T-helper 2 cell treated with Interferon-gamma antibody and Interleukin-4, amounts not matched to agents 5 μg/mL and 100 μg/mL, for 36 hours (primary cell): ENCODE results near the gene OVCH1.
A peak's percentile ranks its signal among the peaks of the same experiment; 100 is the strongest.

Experiments used
- DNase-seq: peaks from one replicate; pipeline ENCODE4 v3.0.0; 2021; ENCODE audit warnings: low spot score
- H3K27ac Mint-ChIP-seq: one replicate; pipeline ENCODE4 v1.8.0; 2021; ENCODE audit warnings: mild to moderate bottlenecking, mixed read lengths
- H3K27me3 Mint-ChIP-seq: one replicate; pipeline ENCODE4 v1.8.0; 2021; ENCODE audit warnings: low read depth, mixed read lengths
- H3K36me3 Mint-ChIP-seq: one replicate; pipeline ENCODE4 v1.8.0; 2021; ENCODE audit warnings: low read depth, mixed read lengths
- H3K4me1 Mint-ChIP-seq: one replicate; pipeline ENCODE4 v1.8.0; 2021; ENCODE audit warnings: low read depth, mixed read lengths
- H3K4me3 Mint-ChIP-seq: one replicate; pipeline ENCODE4 v1.8.0; 2022; ENCODE audit warnings: mild to moderate bottlenecking, moderate library complexity, mixed read lengths
- H3K9me3 Mint-ChIP-seq: one replicate; pipeline ENCODE4 v1.8.0; 2021; ENCODE audit warnings: mixed read lengths

The OVCH1 gene

DNA sequence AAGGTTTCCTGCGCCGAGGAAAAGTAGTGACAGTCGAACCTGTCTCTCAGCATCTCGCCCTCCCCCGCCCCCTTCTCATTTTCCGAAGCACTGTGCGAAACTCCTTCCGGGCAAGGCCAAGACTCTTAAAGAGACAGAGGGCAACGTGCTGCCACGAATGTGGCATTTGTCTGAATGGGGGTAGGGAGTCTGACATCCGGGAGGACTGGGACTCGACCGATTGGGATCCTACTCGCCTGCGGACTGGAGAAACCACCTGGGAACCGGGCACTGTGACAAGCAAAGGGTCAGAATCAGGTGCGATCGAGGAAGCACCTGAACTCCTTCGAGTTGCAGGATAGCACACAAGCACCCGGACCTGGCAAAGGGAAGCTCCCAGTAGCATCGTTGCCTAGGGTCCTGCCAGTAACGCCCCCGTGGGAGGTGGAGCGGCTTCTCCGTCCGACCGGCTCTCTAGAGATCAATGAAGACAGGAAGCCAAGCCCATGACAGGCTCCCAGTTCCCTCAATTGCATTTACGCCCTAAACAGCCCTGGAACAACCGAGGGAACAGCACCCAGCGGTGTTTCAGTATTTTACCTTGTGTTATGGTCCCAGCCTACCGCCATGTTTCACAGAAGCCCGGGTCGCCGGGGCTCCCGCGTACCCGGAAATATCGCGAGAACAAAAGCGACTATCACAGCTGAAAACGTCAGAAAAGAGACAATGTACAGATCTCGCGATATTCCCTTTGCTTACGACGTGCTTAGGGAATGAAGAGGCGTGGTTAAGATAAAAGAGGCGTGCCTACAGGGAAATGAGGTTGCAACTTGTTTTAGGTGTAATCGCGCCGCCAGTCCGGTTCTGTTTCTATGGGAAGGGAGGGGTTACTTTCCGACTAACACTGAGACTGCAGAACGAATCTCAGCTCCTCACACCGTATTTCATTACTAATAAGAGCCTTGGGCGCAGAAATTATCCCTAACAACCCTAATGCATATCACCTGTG lies 116.7 kb downstream of the OVCH1 start, which contains the start of gene ERGIC2:
ERGIC2 (minus strand) TSS at position 637 of the 988 bp plus-strand sequence. CDS start 9,539 bp downstream, outside the sequence.
- no peaks in the 10 kb centered on the region for H3K9me3 Mint-ChIP-seq
- DNase-seq = peak; percentile 87
- peak within 1 kb of the TSS; percentile 93 for H3K27ac Mint-ChIP-seq
- H3K4me1 Mint-ChIP-seq = peaks cover 35% of the 10 kb centered on the region
- peaks cover 8% of the 10 kb centered on the region for H3K36me3 Mint-ChIP-seq
- peak within 1 kb of the TSS; percentile 91 for H3K4me3 Mint-ChIP-seq
- no peaks in the 10 kb centered on the region for H3K27me3 Mint-ChIP-seq
